OCI-LY3 (cell line): ENCODE results near the gene ARL4D.

Experiments used
- H2AFZ ChIP-seq: fragments of 200-600, 300-600 bp; shearing (Covaris generic); 2 replicates; pipeline ENCODE4 v1.6.0; 2014; ENCODE audit warnings: antibody characterized with exemption, low read depth, low read length
- H3K27ac ChIP-seq: fragments of 200-600, 300-600 bp; sonication (generic); 2 replicates; pipeline ENCODE4 v1.5.1; 2014; ENCODE audit warnings: mild to moderate bottlenecking, low read length, moderate library complexity, mixed read lengths
- H3K27me3 ChIP-seq: fragments of 200-600, 300-600 bp; sonication (generic); 2 replicates; pipeline ENCODE4 v1.6.1; 2014; ENCODE audit warnings: low read depth, low read length, mixed read lengths
- H3K36me3 ChIP-seq: fragments of 200-600, 300-600 bp; sonication (generic); replicated peaks from 2 replicates; pipeline ENCODE3; 2014; ENCODE audit warnings: low read depth, low read length, mixed read lengths
- H3K4me1 ChIP-seq: fragments of 300-600, 200-600 bp; sonication (generic); 2 replicates; pipeline ENCODE4 v1.6.1; 2014; ENCODE audit warnings: low read length, mixed read lengths
- H3K4me2 ChIP-seq: fragments of 200-600, 300-600 bp; sonication (generic); 2 replicates; pipeline ENCODE4 v1.6.1; 2014; ENCODE audit warnings: low read length, mixed read lengths
- H3K4me3 ChIP-seq: fragments of 300-600, 200-600 bp; sonication (generic); 2 replicates; pipeline ENCODE4 v1.5.1; 2014; ENCODE audit warnings: antibody characterized with exemption, mild to moderate bottlenecking, low read length, moderate library complexity
- H3K79me2 ChIP-seq: fragments of 300-600, 200-600 bp; shearing (Covaris generic); 2 replicates; pipeline ENCODE4 v1.6.1; 2014; ENCODE audit warnings: mild to moderate bottlenecking, low read length, mixed read lengths
- H3K9ac ChIP-seq: fragments of 300-600, 200-600 bp; shearing (Covaris generic); 2 replicates; pipeline ENCODE4 v1.6.0; 2014; ENCODE audit warnings: mild to moderate bottlenecking, low read length, moderate library complexity
- H3K9me3 ChIP-seq: fragments of 200-600, 300-600 bp; shearing (Covaris generic); 2 replicates; pipeline ENCODE4 v1.6.1; 2014; ENCODE audit warnings: low read length, mixed read lengths; ENCODE audit not compliant: insufficient read depth
- H4K20me1 ChIP-seq: fragments of 200-600, 300-600 bp; sonication (generic); 2 replicates; pipeline ENCODE4 v1.6.1; 2016; ENCODE audit warnings: low read length, mixed read lengths; ENCODE audit not compliant: insufficient read depth
- EZH2phosphoT487 ChIP-seq: fragments of 200-600 bp; shearing (Covaris generic); IDR thresholded peaks from 2 replicates; pipeline ENCODE4 v1.6.1; 2018; ENCODE audit warnings: antibody characterized with exemption, mixed run types, low read depth
- TF ChIP-seq, protein P1 (sequence below): fragments of 200-600, 300-600 bp; sonication (generic); IDR thresholded peaks from 2 replicates; pipeline ENCODE4 v1.5.1; 2014; ENCODE audit warnings: antibody characterized with exemption, low read length, low read depth

ARL4D gene

DNA sequence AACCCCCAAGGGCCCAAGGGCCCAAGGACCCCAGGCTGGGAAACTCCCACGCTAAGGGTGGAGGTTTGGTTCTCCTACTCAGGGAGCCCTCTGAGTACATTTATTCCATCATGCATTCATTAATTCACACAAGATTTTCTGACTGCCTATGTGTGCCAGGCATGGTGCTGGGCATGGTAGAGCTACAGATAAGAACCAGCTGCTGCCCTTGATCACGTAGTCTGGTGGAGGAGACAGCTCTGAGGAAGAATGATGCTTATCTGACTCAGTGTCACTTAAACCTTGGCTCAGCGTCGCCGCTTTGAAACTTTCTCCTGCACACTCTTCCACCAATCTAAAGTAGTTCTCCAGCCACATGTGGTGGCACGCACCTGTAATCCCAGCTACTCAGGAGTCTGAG, 3.6 kb upstream of the ARL4D start:
- peaks cover 14% of the 10 kb centered on the region for H3K4me1 ChIP-seq

DNA sequence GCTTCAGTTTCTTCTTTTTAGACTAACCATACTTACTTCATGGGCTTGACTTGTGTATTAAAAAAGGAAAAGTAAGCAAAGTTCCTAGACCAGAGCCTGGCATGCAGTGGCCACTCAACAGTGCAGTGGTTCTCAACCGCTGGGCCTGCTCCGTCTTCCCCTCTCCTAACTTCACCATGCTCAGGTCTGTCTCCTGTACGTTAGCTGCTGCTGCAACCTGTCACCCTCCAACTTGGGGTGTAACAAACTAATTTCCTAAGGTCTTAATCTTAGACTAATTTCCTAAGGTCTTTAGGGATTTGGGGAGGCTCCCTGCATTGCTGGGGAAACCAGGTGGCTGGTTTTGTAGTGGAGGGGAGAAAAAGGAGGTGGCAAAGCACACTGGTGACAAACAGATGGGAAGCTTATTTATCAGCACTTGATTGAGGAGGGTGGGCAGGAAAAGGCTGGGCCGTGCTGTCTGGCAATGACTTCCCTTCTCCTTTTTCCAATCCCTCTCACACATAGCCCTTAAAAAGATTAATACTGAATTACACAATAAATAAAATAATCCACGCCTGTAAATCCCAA, 2.2 kb upstream of the ARL4D start:
- Histone ChIP-seq H3K9me3 (no peaks in the 10 kb centered on the region), H3K4me2 (no peak overlapping the region), H3K36me3 (no peaks in the 10 kb centered on the region), H4K20me1 (no peaks in the 10 kb centered on the region), H3K4me1 (peaks cover 20% of the 10 kb centered on the region), H3K9ac (no peak overlapping the region), H3K27ac (no peak overlapping the region), H3K4me3 (no peak overlapping the region), H3K27me3 (no peaks in the 10 kb centered on the region), H2AFZ (no peak overlapping the region), H3K79me2 (no peaks in the 10 kb centered on the region)
- TF ChIP-seq, protein P1, sequence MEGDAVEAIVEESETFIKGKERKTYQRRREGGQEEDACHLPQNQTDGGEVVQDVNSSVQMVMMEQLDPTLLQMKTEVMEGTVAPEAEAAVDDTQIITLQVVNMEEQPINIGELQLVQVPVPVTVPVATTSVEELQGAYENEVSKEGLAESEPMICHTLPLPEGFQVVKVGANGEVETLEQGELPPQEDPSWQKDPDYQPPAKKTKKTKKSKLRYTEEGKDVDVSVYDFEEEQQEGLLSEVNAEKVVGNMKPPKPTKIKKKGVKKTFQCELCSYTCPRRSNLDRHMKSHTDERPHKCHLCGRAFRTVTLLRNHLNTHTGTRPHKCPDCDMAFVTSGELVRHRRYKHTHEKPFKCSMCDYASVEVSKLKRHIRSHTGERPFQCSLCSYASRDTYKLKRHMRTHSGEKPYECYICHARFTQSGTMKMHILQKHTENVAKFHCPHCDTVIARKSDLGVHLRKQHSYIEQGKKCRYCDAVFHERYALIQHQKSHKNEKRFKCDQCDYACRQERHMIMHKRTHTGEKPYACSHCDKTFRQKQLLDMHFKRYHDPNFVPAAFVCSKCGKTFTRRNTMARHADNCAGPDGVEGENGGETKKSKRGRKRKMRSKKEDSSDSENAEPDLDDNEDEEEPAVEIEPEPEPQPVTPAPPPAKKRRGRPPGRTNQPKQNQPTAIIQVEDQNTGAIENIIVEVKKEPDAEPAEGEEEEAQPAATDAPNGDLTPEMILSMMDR, result no peak
- no peak for TF ChIP-seq EZH2phosphoT487

More for the DNA sequence above, 3.6 kb upstream of the ARL4D start:
- H3K36me3 ChIP-seq, result no peaks in the 10 kb centered on the region
- no peak overlapping the region for H2AFZ ChIP-seq
- no peaks in the 10 kb centered on the region for H3K79me2 ChIP-seq
- no peak overlapping the region for H3K9ac ChIP-seq
- no peaks in the 10 kb centered on the region for H4K20me1 ChIP-seq
- no peak overlapping the region for H3K4me2 ChIP-seq
- H3K27me3 ChIP-seq, result no peaks in the 10 kb centered on the region
- TF ChIP-seq, protein P1, result no peak
- no peak for TF ChIP-seq EZH2phosphoT487
- no peak overlapping the region for H3K27ac ChIP-seq
- no peak overlapping the region for H3K4me3 ChIP-seq
- no peaks in the 10 kb centered on the region for H3K9me3 ChIP-seq

DNA sequence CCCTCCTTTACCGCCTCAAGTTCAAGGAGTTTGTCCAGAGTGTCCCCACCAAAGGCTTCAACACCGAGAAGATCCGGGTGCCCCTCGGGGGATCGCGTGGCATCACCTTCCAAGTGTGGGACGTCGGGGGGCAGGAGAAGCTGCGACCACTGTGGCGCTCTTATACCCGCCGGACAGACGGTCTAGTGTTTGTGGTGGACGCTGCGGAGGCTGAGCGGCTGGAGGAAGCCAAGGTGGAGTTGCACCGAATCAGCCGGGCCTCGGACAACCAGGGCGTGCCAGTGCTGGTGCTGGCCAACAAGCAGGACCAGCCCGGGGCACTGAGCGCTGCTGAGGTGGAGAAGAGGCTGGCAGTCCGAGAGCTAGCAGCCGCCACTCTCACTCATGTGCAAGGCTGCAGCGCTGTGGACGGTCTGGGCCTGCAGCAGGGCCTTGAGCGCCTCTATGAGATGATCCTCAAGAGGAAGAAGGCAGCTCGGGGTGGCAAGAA, 1.1 kb downstream of the ARL4D start:
- H2AFZ ChIP-seq, result no peak overlapping the region

DNA sequence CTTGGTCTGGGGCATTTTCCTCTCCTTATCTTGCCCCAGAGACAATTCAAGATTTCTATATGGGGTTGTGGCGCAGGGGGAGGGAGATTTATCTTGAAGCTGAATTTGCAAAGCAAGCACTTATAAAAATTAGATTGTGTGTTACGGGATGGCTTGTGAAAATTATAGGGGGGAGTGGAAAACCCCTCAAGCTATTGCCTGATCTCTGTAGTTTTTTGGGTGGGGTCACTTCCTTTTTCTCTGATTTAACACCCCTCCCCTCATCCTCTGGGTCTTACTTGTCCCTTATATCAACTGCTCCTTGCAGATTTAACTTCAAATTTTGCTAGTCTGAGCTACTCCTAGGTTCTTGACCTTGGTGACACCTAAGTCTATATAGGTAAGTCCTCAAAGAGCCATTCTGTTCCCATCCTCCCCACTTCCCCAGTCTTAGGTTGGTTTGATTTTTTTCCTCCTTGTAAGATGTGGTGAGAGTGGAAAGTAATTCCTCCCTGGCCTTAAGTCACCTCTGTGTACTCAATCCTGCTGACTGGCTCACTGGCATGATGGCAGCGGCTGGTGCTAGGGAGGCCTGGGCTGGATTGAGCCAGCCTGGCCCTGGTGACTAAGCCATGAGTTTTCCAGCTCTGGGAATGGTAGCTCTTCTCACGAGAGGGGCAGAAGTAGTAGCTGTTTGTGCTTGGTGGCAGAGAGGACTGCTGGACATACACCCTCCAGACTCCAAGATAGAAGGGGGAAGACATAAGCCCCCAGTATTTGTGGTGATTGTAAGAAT, 2.3 kb downstream of the ARL4D start:
- Histone ChIP-seq H3K4me1 (peaks cover 11% of the 10 kb centered on the region), H4K20me1 (no peaks in the 10 kb centered on the region), H3K9ac (no peak overlapping the region)

More for the DNA sequence above, 1.1 kb downstream of the ARL4D start:
- Histone ChIP-seq H3K27me3 (no peaks in the 10 kb centered on the region), H3K4me2 (no peak overlapping the region), H3K9me3 (no peaks in the 10 kb centered on the region), H3K4me1 (peaks cover 13% of the 10 kb centered on the region), H3K79me2 (no peaks in the 10 kb centered on the region), H3K9ac (no peak overlapping the region), H4K20me1 (no peaks in the 10 kb centered on the region), H3K27ac (no peak overlapping the region), H3K4me3 (no peak overlapping the region), H3K36me3 (no peaks in the 10 kb centered on the region)
- TF ChIP-seq EZH2phosphoT487, result no peak
- TF ChIP-seq, protein P1, result no peak

More for the DNA sequence above, 2.3 kb downstream of the ARL4D start:
- H3K4me3 ChIP-seq, result no peak overlapping the region
- H3K9me3 ChIP-seq, result no peaks in the 10 kb centered on the region
- H3K4me2 ChIP-seq, result no peak overlapping the region
- H3K27ac ChIP-seq, result no peak overlapping the region
- no peak for TF ChIP-seq EZH2phosphoT487
- TF ChIP-seq, protein P1, result no peak
- H3K27me3 ChIP-seq, result no peaks in the 10 kb centered on the region
- H3K79me2 ChIP-seq, result no peaks in the 10 kb centered on the region
- H2AFZ ChIP-seq, result no peak overlapping the region
- no peaks in the 10 kb centered on the region for H3K36me3 ChIP-seq
